Placental pericyte (primary cell): ENCODE data around the gene OR8J3. TPM values are rescaled to one million over a fixed set of nuclear protein-coding genes. Genes with fewer than 3 reads are reported as not detected.

Source experiments
- small RNA-seq: library from RNA; depleted of rRNA; stranded (forward); fragments of <200 nt; gene quantifications from one replicate; pipeline ENCODE3, GENCODE V24; 2012; ENCODE audit warnings: low replicate concordance
- total RNA-seq: library from RNA; depleted of rRNA; stranded (reverse); fragments of >200 nt; gene quantifications from 2 replicates; pipeline ENCODE4 v1.2.3, GENCODE V29; 2012

Gene OR8J3
- not detected in 2 replicates for total RNA-seq

DNA sequence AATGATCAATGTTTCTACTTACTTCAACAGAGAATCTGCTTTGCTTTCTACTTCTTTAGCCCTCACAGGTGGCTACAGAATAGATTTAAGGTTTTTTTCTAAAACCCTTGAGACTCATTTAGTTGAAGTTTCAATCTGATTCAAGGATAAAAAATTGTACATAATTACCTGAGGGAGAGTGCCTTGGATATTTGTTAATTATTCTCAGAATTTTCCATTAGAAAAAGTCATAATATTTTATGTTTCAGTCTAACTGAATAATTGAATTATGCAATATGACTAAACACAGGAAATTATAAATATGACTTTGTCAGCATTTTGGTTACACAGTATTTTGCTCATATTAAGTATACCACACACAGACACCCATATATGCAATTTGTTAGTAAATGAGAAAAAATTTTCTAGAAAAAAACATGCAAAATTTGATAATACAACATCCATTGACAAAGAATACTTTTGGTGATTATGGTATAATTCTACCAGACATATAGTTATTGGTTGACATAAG lies at the start of gene OR8J3:
Gene OR8J3, minus strand, starts transcription at position 51 of the 511 bp plus-strand sequence. CDS start 2,483 bp downstream, outside the sequence.

DNA sequence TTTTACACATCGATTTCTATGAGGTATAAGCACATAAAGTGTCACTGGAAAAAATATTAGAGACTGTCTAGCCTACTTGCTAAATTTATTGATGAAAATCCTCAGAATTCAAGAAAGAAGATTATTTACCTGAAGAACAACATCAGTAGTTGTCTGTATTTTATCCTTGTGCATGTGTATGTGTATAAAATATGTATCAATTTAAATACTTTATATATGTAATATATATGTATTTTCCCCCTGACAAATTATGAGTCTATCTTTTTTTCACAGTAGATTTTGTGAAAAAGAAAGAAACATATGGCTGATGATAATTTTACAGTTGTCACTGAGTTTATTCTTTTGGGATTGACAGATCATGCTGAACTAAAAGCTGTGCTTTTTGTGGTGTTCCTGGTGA lies 36.3 kb upstream of the OR8J3 start, which contains the start of gene OR5J2:
Gene OR5J2, plus strand, starts transcription at position 301 of the 400 bp plus-strand sequence. Its CDS starts 0 bp downstream, at position 301.

GRCh38 chr11:56160217-56160616 lies 20.2 kb upstream of the OR8J3 start, which contains the start of gene OR8K5:
Gene OR8K5 (minus strand): TSS chr11:56160317. CDS start chr11:56160317, 0 bp downstream.

GRCh38 chr11:56122073-56122472 lies 17.9 kb downstream of the OR8J3 start, which contains the start of gene OR8H3:
Gene OR8H3 (plus strand): TSS chr11:56122373. CDS start chr11:56122373, 0 bp downstream.

DNA sequence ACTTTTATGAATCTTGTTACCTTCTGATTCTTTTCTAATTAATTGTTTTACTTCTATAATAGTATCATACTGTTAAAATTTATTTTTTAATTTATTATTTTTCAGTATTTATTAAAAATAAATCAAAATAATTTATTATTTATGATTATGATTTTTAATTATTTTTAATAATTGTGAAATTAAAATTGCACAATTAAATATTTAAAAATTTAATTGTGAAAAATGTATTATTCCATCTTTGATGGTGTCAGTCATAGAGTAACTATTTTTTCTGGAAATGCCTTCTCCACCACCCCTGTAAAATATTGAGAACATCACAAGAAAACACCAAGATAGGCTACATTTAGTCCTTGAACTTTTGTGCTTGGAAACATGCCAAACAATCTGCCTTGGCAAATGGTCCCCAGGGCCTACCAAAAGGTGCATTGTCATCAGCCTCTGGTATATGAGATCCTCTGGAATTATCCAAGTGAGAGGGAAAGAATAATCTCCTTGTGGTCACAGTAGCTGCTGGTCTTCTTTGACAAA lies 36.7 kb downstream of the OR8J3 start, which contains the start of gene OR8H2:
Gene OR8H2, plus strand, starts transcription at position 478 of the 528 bp plus-strand sequence. CDS start 1,356 bp downstream, outside the sequence.

GRCh38 chr11:56093008-56093407 lies 47.0 kb downstream of the OR8J3 start, which contains the start of gene OR8I2:
Gene OR8I2 (plus strand): TSS chr11:56093308. CDS start chr11:56093308, 0 bp downstream.

Small RNA genes within 50 kb of the gene (small RNA-seq; reads per million reads assigned to genes)
- gene OR8I4P = not detected

Other genes with a start within 250 kb of the OR8J3 start
- gene OR5W2, start 225.6 kb downstream of the OR8J3 start, total RNA-seq = not detected in 2 replicates
- gene OR5I1, start 203.8 kb downstream of the OR8J3 start, total RNA-seq = not detected in 2 replicates
- not detected in 2 replicates for gene OR10AG1, start 170.3 kb downstream of the OR8J3 start, total RNA-seq
- gene OR5F1, start 145.6 kb downstream of the OR8J3 start, total RNA-seq = not detected in 2 replicates
- gene OR5AS1, start 112.5 kb downstream of the OR8J3 start, total RNA-seq = not detected in 2 replicates
- gene OR8I2, start 46.9 kb downstream of the OR8J3 start, total RNA-seq = not detected in 2 replicates
- not detected in 2 replicates for gene OR8H2, start 36.5 kb downstream of the OR8J3 start, total RNA-seq
- gene OR8H3, start 17.8 kb downstream of the OR8J3 start, total RNA-seq = not detected in 2 replicates
- gene OR8K5, start 20.1 kb upstream of the OR8J3 start, total RNA-seq = not detected in 2 replicates
- not detected in 2 replicates for gene OR5J2, start 36.4 kb upstream of the OR8J3 start, total RNA-seq
- gene OR5T2, start 94.1 kb upstream of the OR8J3 start, total RNA-seq = not detected in 2 replicates
- not detected in 2 replicates for gene OR5T3, start 112.1 kb upstream of the OR8J3 start, total RNA-seq
- gene OR5T1, start 134.0 kb upstream of the OR8J3 start, total RNA-seq = not detected in 2 replicates
- not detected in 2 replicates for gene OR8H1, start 152.1 kb upstream of the OR8J3 start, total RNA-seq
- gene OR8K3, start 174.9 kb upstream of the OR8J3 start, total RNA-seq = not detected in 2 replicates
- not detected in 2 replicates for gene OR8K1, start 205.8 kb upstream of the OR8J3 start, total RNA-seq
- not detected in 2 replicates for gene OR8J1, start 214.1 kb upstream of the OR8J3 start, total RNA-seq
- not detected in 2 replicates for gene OR8U1, start 235.4 kb upstream of the OR8J3 start, total RNA-seq